GM12801 (cell line): ENCODE measurements around the gene RBFOX2.

Experiments
- TF ChIP-seq, protein P1 (sequence below): IDR thresholded peaks from one replicate; pipeline ENCODE4 v1.5.1; 2011; ENCODE audit warnings: control low read depth; ENCODE audit not compliant: insufficient read length; ENCODE audit errors: extremely low read depth

The RBFOX2 gene

DNA sequence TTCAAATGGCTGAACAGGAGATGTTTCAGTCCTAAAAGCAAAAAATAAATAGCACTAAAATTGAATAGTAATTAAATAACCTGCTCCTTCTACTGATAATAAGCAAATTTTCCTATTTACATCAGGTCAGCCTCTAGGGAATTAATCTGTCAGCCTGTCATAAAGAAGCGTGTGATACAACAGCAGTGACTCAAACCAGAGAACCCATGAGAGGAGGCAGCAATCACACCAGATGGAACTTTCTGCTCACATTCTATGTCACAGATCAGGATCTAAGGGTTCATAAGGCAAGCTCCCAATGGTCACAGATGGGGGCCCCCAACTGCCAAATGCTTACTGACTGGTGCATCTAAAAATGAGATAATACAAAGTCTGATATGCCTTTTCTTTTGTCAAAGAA, 41.1 kb downstream of the RBFOX2 start:
- TF ChIP-seq, protein P1, sequence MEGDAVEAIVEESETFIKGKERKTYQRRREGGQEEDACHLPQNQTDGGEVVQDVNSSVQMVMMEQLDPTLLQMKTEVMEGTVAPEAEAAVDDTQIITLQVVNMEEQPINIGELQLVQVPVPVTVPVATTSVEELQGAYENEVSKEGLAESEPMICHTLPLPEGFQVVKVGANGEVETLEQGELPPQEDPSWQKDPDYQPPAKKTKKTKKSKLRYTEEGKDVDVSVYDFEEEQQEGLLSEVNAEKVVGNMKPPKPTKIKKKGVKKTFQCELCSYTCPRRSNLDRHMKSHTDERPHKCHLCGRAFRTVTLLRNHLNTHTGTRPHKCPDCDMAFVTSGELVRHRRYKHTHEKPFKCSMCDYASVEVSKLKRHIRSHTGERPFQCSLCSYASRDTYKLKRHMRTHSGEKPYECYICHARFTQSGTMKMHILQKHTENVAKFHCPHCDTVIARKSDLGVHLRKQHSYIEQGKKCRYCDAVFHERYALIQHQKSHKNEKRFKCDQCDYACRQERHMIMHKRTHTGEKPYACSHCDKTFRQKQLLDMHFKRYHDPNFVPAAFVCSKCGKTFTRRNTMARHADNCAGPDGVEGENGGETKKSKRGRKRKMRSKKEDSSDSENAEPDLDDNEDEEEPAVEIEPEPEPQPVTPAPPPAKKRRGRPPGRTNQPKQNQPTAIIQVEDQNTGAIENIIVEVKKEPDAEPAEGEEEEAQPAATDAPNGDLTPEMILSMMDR = no peak

DNA sequence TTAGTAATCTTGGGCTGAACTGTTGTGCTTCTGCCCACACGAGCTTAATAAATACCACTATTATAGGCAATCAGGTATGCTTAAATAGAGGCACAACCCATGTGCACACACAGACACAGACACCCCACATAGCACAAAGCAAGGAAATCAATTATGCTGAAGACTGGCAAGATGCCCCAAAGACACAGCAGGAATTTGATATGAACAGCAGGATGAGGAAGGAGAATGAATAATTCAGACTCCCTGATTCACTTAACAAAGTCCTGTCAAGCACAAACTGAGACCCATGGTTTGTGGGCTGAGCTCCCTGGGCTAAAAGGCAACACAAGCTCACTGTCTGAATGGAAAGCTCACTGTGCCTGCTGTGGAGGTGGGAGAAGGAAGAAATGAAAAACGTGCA, 42.5 kb downstream of the RBFOX2 start:
- TF ChIP-seq, protein P1 = no peak

DNA sequence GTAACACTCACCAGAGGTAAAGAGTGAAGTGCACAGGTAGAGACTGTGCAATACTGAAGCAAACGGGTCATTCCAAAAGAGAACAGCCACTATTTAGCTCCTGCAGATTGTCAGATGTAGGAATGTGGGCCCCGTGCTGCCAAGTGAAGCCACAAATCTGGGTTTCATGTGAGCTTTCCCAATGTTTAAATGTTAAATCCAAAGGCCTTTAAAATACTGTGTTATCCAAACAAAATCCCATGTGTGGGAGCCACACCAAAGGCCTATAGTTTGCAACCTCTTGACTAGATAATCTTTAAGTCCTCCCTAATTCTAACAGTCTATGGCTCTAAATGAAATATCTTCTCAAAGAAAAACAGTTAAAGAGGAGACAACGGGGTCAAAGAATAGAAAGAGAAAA, 43.3 kb downstream of the RBFOX2 start:
- TF ChIP-seq, protein P1 = no peak

DNA sequence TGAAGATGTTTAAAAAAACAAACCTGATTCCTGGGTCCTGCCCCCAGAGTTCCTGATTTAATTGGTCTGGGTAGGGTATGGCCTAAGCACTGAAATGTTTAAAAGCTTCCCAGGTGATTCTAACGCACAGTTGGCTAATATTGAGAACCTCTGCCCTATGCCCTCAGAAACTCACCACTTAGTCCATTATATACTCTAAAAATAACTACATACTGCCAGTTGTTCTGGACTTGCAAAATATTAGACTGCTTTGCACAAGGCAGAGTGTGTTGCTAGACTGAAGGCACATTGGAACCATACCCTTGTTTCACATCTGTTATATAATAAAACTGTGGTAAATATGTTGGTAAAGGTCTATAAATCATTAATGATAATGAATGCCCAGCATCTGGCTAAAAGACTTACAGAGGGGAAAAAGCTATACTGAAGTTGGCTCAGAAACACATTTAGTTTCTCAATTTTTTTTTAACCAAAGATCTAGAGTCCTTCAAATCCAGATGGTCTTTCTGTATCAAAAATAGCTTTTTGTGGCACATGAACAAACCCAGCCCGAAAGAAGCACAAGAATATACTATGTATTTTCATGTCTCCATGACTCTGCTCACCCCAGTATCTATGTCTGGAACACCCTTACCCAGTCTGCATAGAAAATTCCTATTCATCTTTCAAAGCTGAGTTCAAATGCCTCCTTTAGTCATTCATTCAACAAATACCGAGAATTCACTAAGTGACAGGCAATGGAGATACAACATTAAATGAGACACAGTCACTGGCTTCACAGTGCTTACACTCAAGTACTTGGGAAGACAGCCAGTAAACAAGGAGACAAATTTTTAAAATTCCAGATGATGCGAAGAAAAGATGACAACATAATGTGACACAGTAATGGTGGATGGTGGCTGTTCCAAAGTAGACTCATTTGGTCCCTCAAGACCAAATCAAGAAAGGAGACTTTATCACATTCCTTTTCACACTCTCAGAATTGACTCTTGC, 44.1 kb downstream of the RBFOX2 start:
- TF ChIP-seq, protein P1 = no peak

DNA sequence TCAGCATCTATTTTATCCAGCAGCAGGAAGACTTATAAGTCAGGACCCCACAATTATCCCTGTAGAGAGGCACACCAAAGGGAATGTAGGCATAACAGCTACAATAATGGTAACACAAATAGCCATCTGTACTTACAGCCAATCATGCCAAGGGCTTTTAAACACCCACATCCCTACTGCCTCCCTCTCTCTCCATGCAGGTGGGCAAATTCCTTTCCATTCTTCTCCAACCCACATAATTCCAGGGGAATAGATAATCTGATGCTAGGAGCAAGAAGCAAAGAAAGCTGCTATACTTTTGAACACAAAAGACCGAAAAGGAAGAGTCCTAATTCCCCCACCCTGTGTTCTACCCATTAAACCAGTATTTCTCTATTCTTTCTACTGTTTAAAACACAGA, 46.7 kb downstream of the RBFOX2 start:
- TF ChIP-seq, protein P1 = no peak

DNA sequence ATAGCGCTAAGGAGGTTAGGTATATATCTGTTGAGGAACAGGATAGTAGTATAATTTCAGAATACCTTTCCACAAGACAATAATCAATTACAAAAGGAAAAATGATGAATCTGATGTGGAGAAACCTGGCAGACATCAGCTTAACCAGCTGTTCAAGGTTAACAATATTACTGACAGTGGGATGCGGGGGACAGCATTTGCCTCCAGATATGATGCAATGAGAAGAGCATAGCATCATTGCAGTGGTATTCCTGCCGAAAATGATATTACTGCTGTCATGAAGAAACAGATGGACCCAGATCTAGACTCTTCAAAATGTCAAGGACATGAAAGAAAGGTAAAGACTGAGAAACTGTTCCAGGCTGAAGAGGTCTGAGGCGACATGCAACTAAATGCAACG, 49.7 kb downstream of the RBFOX2 start:
- TF ChIP-seq, protein P1 = no peak

DNA sequence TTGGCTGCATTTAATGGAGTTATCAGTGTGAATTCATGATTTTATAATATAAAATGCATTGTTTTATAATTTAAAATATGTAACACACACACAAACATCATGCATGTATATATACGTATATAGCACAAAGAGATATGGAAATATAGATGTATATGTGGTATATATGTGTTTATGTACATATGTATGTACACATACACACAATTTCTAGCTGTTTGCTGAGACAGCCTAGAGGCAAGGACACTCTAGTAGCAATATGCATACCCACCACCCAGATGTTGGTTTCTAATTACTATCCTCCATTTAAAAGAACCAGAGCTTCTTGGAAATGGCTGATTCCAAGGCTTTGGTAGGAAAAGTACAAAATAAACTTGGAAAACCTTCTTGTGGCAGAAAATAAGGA, 50.4 kb downstream of the RBFOX2 start:
- TF ChIP-seq, protein P1 = no peak
